ENCODE results near the gene GRK6.

Gene GRK6

DNA sequence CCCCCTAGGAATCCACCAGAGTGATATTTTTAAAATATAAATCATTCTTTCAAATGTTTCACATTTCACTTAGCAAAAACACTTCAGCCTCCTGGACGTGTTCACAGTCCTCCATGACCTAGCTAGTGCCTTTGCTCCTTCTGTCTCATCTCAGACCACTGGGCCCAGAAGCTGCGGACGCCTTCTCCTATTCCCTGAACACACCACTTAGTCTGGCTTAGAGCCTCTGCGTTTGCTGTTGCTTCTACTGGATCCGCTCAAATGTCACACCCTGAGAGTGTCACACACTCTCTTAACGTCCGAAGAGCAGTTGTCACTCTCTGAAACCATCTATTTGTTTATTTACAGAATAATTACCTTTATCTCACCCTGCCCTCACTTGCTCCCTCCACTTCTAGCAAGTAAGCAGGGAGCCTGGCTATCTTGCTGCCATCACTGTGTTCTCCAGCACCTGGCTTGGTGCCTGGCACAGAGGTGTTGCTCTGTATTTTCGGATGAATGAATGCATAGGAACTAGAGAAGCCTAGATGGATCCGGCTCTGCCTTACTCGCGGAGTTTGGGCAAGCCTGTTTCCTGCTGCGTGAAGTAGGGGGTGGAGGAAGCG is 1.2 kb upstream of the GRK6 start:
- Histone ChIP-seq H3K4me1 (ENCODE audit: control insufficient read depth in 1 of 2, insufficient read depth in 1 of 2, low read depth in 1 of 2, low read length in 1 of 2) (peaks cover 52 to 63% of the 10 kb centered on the region in 2 experiments), H3K9me3 (no peaks in the 10 kb centered on the region), H3K27me3 (no peaks in the 10 kb centered on the region), H3K36me3 (peaks cover 7% of the 10 kb centered on the region), H3K4me3 (ENCODE audit: low read depth in 1 of 2, low read length in 1 of 2) (peak overlapping the region; percentile 74 to 80), H3K27ac (peak overlapping the region; percentile 98)
- TF ChIP-seq, protein P1, sequence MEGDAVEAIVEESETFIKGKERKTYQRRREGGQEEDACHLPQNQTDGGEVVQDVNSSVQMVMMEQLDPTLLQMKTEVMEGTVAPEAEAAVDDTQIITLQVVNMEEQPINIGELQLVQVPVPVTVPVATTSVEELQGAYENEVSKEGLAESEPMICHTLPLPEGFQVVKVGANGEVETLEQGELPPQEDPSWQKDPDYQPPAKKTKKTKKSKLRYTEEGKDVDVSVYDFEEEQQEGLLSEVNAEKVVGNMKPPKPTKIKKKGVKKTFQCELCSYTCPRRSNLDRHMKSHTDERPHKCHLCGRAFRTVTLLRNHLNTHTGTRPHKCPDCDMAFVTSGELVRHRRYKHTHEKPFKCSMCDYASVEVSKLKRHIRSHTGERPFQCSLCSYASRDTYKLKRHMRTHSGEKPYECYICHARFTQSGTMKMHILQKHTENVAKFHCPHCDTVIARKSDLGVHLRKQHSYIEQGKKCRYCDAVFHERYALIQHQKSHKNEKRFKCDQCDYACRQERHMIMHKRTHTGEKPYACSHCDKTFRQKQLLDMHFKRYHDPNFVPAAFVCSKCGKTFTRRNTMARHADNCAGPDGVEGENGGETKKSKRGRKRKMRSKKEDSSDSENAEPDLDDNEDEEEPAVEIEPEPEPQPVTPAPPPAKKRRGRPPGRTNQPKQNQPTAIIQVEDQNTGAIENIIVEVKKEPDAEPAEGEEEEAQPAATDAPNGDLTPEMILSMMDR (IDR thresholded peaks at IDR 0.05), result no peak

DNA sequence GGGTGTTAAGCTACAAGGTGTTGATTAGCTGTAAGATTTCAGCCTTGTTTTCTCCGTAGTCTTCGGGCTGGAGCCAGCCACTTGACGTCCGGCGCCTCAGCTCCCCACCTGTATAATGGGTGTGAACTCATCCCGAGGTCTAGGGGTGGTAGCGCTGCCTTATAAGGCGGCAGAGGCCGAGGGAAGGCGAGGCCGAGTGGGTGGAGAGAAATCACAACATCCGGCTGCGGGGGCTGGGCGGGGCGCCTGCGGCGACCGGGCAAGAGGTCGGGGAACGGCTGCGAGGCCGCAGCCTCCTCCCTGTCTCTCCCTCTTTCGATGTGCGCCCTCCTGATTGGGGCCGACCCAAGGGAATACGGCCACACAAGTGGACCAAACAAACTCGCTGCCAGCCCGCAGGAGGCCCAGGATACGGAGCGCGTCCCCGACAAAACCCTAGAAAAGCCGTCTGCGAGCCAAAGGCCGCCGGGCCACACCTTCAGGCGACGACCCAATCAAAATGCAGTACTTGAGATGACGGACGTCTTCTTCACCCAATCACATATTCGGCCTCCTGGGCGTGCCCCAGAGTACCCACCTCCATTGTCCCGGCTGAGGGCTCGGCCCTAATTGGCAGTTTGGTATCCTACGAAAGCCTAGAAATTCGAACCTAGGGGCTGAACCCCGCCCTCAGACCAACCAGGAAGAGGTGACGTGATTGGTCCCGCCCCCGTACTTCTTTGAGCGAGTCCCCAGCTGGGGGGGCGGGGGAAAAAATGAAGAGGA is 493 bp upstream of the GRK6 start:
- peaks cover 14% of the 10 kb centered on the region for H3K36me3 ChIP-seq
- peaks cover 54 to 63% of the 10 kb centered on the region in 2 experiments for H3K4me1 ChIP-seq (ENCODE audit: control insufficient read depth in 1 of 2, insufficient read depth in 1 of 2, low read depth in 1 of 2, low read length in 1 of 2)
- TF ChIP-seq, protein P1 (IDR thresholded peaks at IDR 0.05), result peak; percentile 24
- H3K27ac ChIP-seq, result peak overlapping the region; percentile 98
- H3K4me3 ChIP-seq (ENCODE audit: low read depth in 1 of 2, low read length in 1 of 2), result peak overlapping the region; percentile 74 to 80
- no peaks in the 10 kb centered on the region for H3K9me3 ChIP-seq
- no peaks in the 10 kb centered on the region for H3K27me3 ChIP-seq

DNA sequence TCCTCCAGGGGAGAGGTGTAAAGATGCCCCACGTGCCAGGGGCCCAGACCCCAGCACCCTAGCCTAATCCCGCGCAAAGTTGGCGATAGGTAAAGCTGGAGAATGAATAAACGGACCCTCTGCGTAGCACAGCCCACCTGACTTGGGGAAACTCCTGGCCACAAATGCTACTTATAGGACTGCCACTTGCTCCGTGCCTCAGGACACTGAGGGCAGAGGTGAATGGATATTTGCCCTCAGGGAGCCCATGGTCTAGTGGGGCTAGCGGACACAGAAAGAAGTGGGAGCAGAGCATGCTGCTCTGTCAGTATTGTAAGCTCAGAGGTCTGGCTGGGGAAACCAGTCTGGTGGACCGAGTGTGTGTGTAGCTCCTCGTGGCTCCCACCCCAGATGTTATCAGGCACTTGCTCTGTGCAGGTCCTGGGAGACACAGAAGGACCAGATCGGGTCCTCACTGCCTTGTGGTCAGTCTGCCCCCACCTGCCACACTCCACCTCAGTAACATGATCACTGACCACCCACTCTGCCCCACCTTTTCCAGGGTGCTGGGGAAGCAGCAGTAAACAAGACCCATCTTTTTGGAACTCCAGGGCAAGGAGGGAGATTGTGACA is 841 bp downstream of the GRK6 start:
- TF ChIP-seq, protein P1 (IDR thresholded peaks at IDR 0.05), result no peak
- Histone ChIP-seq H3K4me1 (ENCODE audit: control insufficient read depth in 1 of 2, insufficient read depth in 1 of 2, low read depth in 1 of 2, low read length in 1 of 2) (peaks cover 59 to 67% of the 10 kb centered on the region in 2 experiments), H3K4me3 (ENCODE audit: low read depth in 1 of 2, low read length in 1 of 2) (peak overlapping the region; percentile 88 to 97), H3K27ac (peak overlapping the region; percentile 98), H3K27me3 (no peaks in the 10 kb centered on the region), H3K9me3 (no peaks in the 10 kb centered on the region), H3K36me3 (peaks cover 23% of the 10 kb centered on the region)

DNA sequence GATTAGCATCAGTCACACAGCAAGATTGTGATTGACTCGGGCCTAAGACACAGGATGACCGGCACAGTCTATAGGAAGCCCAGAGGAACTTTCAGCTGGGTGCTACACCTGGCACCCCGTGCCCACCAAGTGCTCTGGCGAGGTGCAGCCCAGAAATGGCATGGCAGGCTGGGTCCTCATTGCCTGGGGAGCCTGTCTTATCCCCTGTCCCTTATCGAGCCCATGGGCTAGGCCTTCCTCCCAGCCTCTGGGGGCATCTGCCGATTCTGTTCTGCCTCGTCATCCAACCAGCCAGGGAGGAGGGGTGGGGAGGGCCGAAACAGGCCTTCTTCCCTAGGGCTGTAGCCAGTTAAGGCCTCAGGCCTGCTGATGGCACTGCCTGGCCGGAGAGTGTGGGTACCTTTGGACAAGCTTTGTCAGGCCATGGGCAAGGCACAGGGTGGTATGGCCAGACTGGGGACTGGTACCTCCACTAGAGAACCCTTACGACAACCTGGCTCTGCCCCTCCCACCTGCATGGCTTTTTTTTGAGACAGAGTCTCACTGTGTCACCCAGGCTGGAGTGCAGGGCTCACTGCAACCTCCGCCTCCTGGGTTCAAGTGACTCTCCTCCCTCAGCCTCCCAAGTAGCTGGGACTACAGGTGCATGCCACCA is 1.6 kb downstream of the GRK6 start:
- peaks cover 30% of the 10 kb centered on the region for H3K36me3 ChIP-seq
- no peaks in the 10 kb centered on the region for H3K9me3 ChIP-seq
- TF ChIP-seq, protein P1 (IDR thresholded peaks at IDR 0.05), result peak; percentile 39
- peak overlapping the region; percentile 98 for H3K27ac ChIP-seq
- H3K4me3 ChIP-seq (ENCODE audit: low read depth in 1 of 2, low read length in 1 of 2), result peak overlapping the region; percentile 88 to 97
- peaks cover 66 to 74% of the 10 kb centered on the region in 2 experiments for H3K4me1 ChIP-seq (ENCODE audit: control insufficient read depth in 1 of 2, insufficient read depth in 1 of 2, low read depth in 1 of 2, low read length in 1 of 2)
- H3K27me3 ChIP-seq, result no peaks in the 10 kb centered on the region

DNA sequence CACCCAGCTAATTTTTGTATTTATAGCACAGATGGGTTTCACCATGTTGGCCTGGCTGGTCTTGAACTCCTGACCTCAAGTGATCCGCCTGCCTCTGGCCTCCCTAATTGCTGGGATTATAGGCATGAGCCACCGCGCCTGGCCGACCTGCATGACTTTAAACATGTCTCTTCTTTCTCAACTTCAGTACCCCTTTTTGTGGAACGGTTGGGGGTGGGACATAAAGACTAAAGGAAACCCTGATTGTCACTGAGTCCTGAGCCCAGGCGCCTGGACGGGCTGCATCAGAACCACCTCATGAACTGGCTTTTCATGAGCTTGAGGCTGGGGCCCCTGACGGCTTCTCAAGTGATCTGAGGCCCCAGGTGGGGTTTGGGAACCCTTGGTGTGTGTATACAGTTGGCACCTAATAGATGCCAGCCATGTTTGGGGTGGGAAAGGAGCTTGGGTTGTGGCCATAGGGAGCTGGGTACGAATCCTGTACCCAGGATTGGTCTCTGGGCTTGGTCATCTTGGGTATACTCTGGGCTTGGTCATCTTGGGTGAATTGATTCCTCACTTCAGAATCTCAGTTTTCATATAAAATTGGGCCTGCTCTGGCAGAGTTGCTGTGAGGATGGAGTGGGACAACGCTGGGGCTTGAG is 2.2 kb downstream of the GRK6 start:
- peak overlapping the region; percentile 88 to 97 for H3K4me3 ChIP-seq (ENCODE audit: low read depth in 1 of 2, low read length in 1 of 2)
- peak overlapping the region; percentile 98 for H3K27ac ChIP-seq
- peaks cover 37% of the 10 kb centered on the region for H3K36me3 ChIP-seq
- TF ChIP-seq, protein P1 (IDR thresholded peaks at IDR 0.05), result no peak
- no peaks in the 10 kb centered on the region for H3K9me3 ChIP-seq
- H3K27me3 ChIP-seq, result no peaks in the 10 kb centered on the region
- peaks cover 73 to 80% of the 10 kb centered on the region in 2 experiments for H3K4me1 ChIP-seq (ENCODE audit: control insufficient read depth in 1 of 2, insufficient read depth in 1 of 2, low read depth in 1 of 2, low read length in 1 of 2)

Measured in neutrophil (primary cell).